HepG2 (cell line): ENCODE results near the gene SCART1. TPM values are rescaled to one million over a fixed set of nuclear protein-coding genes. Genes with fewer than 3 reads are reported as not detected.

ENCODE experiments used
- ETV5 ChIP-seq: IDR thresholded peaks from 2 replicates; pipeline ENCODE4 v1.6.1; 2018; ENCODE audit warnings: missing biosample characterization, missing genetic modification reagents, inconsistent platforms, borderline replicate concordance
- FOXA3 ChIP-seq: IDR thresholded peaks from 2 replicates; pipeline ENCODE4 v1.6.1; 2016; ENCODE audit warnings: missing genetic modification reagents, missing compliant biosample characterization
- FOXC1 ChIP-seq: sonication (generic); formaldehyde crosslinking; IDR thresholded peaks from 2 replicates; pipeline ENCODE4 v1.8.0; 2022; ENCODE audit warnings: mild to moderate bottlenecking, missing genetic modification reagents, borderline replicate concordance
- FOXP1 ChIP-seq, 2 experiments: fragments of 450-650 bp in 1 of 2; IDR thresholded peaks; 2 replicates each; pipeline ENCODE4 v1.6.1; 2017 to 2018; ENCODE audit warnings: antibody characterized with exemption in 1 of 2
- GATAD2A ChIP-seq: IDR thresholded peaks from 2 replicates; pipeline ENCODE4 v1.6.1; 2016
- HNF4G ChIP-seq, 2 experiments: sonication (generic) in 1 of 2; formaldehyde crosslinking in 1 of 2; IDR thresholded peaks; 2 replicates each; pipeline versions ENCODE4 v1.4.0 to v1.6.1; 2011 to 2020; ENCODE audit warnings: borderline replicate concordance in 2 of 2, low read depth in 2 of 2, mild to moderate bottlenecking in 2 of 2, low read length in 1 of 2, missing genetic modification reagents in 1 of 2, moderate library complexity in 1 of 2
- MAFK ChIP-seq, 2 experiments: IDR thresholded peaks in 1 of 2; conservative IDR thresholded peaks in 1 of 2; 2 replicates each; pipeline ENCODE4 v1.6.1; 2011; ENCODE audit warnings: improper control_type of control experiment in 2 of 2, low read length in 2 of 2
- NFRKB ChIP-seq: fragments of 450-650 bp; IDR thresholded peaks from 2 replicates; pipeline ENCODE4 v1.6.1; 2017
- NR2F6 ChIP-seq, 2 experiments: IDR thresholded peaks; 2 replicates each; pipeline ENCODE4 v1.6.1; 2016; ENCODE audit warnings: antibody characterized with exemption in 1 of 2, mild to moderate bottlenecking in 1 of 2
- PRPF4 ChIP-seq: fragments of 200-400 bp; formaldehyde crosslinking; IDR thresholded peaks from 2 replicates; pipeline ENCODE4 v1.6.1; 2016; ENCODE audit warnings: low read length, low read depth; ENCODE audit not compliant: poor library complexity, severe bottlenecking
- SCMH1 ChIP-seq: sonication (generic); formaldehyde crosslinking; IDR thresholded peaks from 2 replicates; pipeline ENCODE4 v1.9.0; 2021; ENCODE audit warnings: missing genetic modification reagents, mild to moderate bottlenecking, borderline replicate concordance
- SMAD9 ChIP-seq: sonication (generic); formaldehyde crosslinking; IDR thresholded peaks from 2 replicates; pipeline ENCODE4 v1.5.1; 2020; ENCODE audit warnings: mild to moderate bottlenecking, missing genetic modification reagents
- SRF ChIP-seq: IDR thresholded peaks from 2 replicates; pipeline ENCODE4 v1.6.1; 2011; ENCODE audit warnings: mild to moderate bottlenecking, low read depth, low read length, moderate library complexity
- TCF7L2 ChIP-seq: IDR thresholded peaks from 2 replicates; pipeline ENCODE4 v1.6.1; 2011; ENCODE audit warnings: mild to moderate bottlenecking, low read depth, low read length, moderate library complexity
- ZFX ChIP-seq: sonication (generic); formaldehyde crosslinking; IDR thresholded peaks from 2 replicates; pipeline ENCODE4 v1.4.0; 2020; ENCODE audit warnings: mild to moderate bottlenecking, low read depth, missing genetic modification reagents, moderate library complexity
- ZNF432 ChIP-seq: sonication (generic); formaldehyde crosslinking; IDR thresholded peaks from 2 replicates; pipeline ENCODE4 v1.5.0; 2020; ENCODE audit warnings: missing genetic modification reagents, mild to moderate bottlenecking, borderline replicate concordance
- ZNF549 ChIP-seq: sonication (generic); formaldehyde crosslinking; IDR thresholded peaks from 2 replicates; pipeline ENCODE4 v1.5.0; 2020; ENCODE audit warnings: missing genetic modification reagents
- polyA plus RNA-seq, 8 experiments: library from polyadenylated mRNA; depleted of rRNA in 3 of 8; stranded (reverse) in 7 of 8; unstranded in 1 of 8; fragments of >200 nt; fragmentation: Illumina TruSeq in 4 of 8; extraction: Trizol in 4 of 8; gene quantifications; 2 replicates each; pipeline versions ENCODE4 v1.2.1 to v1.2.3, GENCODE V29; 2011 to 2016; ENCODE audit warnings: low read depth in 4 of 8, missing spikeins in 1 of 8, mixed read lengths in 1 of 8; ENCODE audit not compliant: insufficient read depth in 1 of 8
- total RNA-seq, 5 experiments: library from RNA; depleted of rRNA; stranded (reverse); fragments of >200 nt; fragmentation: Illumina TruSeq; extraction: Trizol; gene quantifications; 2 replicates each; pipeline ENCODE4 v1.2.3, GENCODE V29; 2016; ENCODE audit warnings: low read depth in 1 of 5
- TF ChIP-seq, protein P1 (sequence below): sonication (generic); formaldehyde crosslinking; IDR thresholded peaks from 2 replicates; pipeline ENCODE4 v1.5.1; 2020; ENCODE audit warnings: missing genetic modification reagents, mild to moderate bottlenecking, borderline replicate concordance
- TF ChIP-seq, protein P2 (sequence below): sonication (generic); formaldehyde crosslinking; conservative IDR thresholded peaks from 2 replicates; pipeline ENCODE4 v1.8.0; 2022; ENCODE audit warnings: missing genetic modification reagents
- TF ChIP-seq, protein P3 (sequence below): IDR thresholded peaks from 2 replicates; pipeline ENCODE4 v1.6.1; 2016; ENCODE audit warnings: low read depth
- TF ChIP-seq, protein P4 (sequence below): sonication (generic); formaldehyde crosslinking; IDR thresholded peaks from 2 replicates; pipeline ENCODE4 v1.4.0; 2020; ENCODE audit warnings: low read depth, missing genetic modification reagents

The SCART1 gene
- total and polyA plus RNA-seq, 2 of the 13 experiments (the other 11 are each of a cell fraction or from before 2014, with no cell fraction given): 0.46 to 1.1 TPM

DNA sequence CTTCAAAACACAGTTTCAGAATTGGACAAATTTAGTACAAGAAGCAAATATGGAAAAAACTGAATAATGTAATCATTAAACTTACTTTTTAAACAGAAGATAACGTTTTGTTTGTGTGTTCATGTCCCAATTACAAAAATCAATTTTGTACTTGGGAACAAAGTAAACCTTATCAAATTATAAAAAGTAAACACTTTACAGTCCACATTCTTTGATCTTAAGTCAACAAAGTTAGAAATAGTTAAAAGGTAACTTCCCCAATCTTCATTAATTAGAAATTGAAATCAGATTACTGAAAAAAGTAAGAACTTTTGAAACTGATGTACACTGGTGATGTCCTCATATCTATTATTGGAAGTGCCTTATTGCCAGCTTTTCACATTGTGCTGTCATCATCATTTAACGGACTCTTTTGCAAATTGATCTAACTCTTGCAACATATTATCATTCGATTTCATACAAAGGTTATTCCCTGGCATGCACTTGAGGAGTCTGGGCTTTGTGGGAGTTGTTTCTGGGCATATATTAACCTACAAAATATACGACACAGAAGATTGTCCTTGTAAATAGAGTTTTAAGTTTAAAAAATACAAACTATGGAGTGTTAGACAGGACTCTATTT, 58.3 kb downstream of the SCART1 start (continued):
- TF ChIP-seq, protein P1, sequence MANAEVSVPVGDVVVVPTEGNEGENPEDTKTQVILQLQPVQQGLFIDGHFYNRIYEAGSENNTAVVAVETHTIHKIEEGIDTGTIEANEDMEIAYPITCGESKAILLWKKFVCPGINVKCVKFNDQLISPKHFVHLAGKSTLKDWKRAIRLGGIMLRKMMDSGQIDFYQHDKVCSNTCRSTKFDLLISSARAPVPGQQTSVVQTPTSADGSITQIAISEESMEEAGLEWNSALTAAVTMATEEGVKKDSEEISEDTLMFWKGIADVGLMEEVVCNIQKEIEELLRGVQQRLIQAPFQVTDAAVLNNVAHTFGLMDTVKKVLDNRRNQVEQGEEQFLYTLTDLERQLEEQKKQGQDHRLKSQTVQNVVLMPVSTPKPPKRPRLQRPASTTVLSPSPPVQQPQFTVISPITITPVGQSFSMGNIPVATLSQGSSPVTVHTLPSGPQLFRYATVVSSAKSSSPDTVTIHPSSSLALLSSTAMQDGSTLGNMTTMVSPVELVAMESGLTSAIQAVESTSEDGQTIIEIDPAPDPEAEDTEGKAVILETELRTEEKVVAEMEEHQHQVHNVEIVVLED (CRISPR knock-in tag): no peak
- TF ChIP-seq, protein P2, sequence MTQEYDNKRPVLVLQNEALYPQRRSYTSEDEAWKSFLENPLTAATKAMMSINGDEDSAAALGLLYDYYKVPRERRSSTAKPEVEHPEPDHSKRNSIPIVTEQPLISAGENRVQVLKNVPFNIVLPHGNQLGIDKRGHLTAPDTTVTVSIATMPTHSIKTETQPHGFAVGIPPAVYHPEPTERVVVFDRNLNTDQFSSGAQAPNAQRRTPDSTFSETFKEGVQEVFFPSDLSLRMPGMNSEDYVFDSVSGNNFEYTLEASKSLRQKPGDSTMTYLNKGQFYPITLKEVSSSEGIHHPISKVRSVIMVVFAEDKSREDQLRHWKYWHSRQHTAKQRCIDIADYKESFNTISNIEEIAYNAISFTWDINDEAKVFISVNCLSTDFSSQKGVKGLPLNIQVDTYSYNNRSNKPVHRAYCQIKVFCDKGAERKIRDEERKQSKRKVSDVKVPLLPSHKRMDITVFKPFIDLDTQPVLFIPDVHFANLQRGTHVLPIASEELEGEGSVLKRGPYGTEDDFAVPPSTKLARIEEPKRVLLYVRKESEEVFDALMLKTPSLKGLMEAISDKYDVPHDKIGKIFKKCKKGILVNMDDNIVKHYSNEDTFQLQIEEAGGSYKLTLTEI: no peak
- TF ChIP-seq SMAD9 (CRISPR knock-in tag) (no peak), TCF7L2 (no peak), FOXC1 (CRISPR knock-in tag) (no peak), NR2F6 (IDR thresholded peaks at IDR 0.05) (no peak), NR2F6 (CRISPR knock-in tag; IDR thresholded peaks at IDR 0.05) (no peak), FOXA3 (CRISPR knock-in tag) (peak; percentile 47), ZFX (CRISPR knock-in tag) (no peak), PRPF4 (no peak), FOXP1 (IDR thresholded peaks at IDR 0.05) (no peak), FOXP1 (CRISPR knock-in tag; IDR thresholded peaks at IDR 0.05) (0 out of 2 replicates have a peak, but pooled peaks have one; percentile 25), ZNF549 (CRISPR knock-in tag) (no peak), NFRKB (no peak), SCMH1 (CRISPR knock-in tag) (no peak), HNF4G (IDR thresholded peaks at IDR 0.05; ENCODE audit: borderline replicate concordance, low read depth, low read length) (no peak), HNF4G (CRISPR knock-in tag; IDR thresholded peaks at IDR 0.05; ENCODE audit: borderline replicate concordance, low read depth) (no peak), ZNF432 (no peak), SRF (no peak), MAFK (conservative IDR thresholded peaks at IDR 0.05 in 1 of 2, IDR thresholded peaks at IDR 0.05 in 1 of 2; ENCODE audit: low read length in 2 of 2) (peak; percentile 52 to 55; a peak in 2 of 4 replicates), GATAD2A (CRISPR knock-in tag) (no peak), ETV5 (CRISPR knock-in tag) (no peak)
- TF ChIP-seq, protein P3, sequence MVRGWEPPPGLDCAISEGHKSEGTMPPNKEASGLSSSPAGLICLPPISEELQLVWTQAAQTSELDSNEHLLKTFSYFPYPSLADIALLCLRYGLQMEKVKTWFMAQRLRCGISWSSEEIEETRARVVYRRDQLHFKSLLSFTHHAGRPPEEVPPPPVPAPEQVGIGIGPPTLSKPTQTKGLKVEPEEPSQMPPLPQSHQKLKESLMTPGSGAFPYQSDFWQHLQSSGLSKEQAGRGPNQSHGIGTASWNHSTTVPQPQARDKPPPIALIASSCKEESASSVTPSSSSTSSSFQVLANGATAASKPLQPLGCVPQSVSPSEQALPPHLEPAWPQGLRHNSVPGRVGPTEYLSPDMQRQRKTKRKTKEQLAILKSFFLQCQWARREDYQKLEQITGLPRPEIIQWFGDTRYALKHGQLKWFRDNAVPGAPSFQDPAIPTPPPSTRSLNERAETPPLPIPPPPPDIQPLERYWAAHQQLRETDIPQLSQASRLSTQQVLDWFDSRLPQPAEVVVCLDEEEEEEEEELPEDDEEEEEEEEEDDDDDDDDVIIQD (CRISPR knock-in tag): no peak
- TF ChIP-seq, protein P4, sequence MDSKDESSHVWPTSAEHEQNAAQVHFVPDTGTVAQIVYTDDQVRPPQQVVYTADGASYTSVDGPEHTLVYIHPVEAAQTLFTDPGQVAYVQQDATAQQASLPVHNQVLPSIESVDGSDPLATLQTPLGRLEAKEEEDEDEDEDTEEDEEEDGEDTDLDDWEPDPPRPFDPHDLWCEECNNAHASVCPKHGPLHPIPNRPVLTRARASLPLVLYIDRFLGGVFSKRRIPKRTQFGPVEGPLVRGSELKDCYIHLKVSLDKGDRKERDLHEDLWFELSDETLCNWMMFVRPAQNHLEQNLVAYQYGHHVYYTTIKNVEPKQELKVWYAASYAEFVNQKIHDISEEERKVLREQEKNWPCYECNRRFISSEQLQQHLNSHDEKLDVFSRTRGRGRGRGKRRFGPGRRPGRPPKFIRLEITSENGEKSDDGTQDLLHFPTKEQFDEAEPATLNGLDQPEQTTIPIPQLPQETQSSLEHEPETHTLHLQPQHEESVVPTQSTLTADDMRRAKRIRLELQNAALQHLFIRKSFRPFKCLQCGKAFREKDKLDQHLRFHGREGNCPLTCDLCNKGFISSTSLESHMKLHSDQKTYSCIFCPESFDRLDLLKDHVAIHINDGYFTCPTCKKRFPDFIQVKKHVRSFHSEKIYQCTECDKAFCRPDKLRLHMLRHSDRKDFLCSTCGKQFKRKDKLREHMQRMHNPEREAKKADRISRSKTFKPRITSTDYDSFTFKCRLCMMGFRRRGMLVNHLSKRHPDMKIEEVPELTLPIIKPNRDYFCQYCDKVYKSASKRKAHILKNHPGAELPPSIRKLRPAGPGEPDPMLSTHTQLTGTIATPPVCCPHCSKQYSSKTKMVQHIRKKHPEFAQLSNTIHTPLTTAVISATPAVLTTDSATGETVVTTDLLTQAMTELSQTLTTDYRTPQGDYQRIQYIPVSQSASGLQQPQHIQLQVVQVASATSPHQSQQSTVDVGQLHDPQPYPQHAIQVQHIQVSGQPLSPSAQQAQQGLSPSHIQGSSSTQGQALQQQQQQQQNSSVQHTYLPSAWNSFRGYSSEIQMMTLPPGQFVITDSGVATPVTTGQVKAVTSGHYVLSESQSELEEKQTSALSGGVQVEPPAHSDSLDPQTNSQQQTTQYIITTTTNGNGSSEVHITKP: no peak
